Stimulated activated CD8-positive, alpha-beta memory T cell treated with anti-CD3 and anti-CD28 coated beads, Interleukin-4, amount 100 ng/mL, for 48 hours (primary cell): Measurements from ENCODE around the gene CIB4.

Experiments used
- DNase-seq: peaks from one replicate; pipeline ENCODE4 v3.0.0-alpha.2; 2020

The CIB4 gene

GRCh38 chr2:26540961-26541360 lies 100.2 kb downstream of the CIB4 start:
- DNase-seq, result no peak

- no peak for DNase-seq
Measured at GRCh38 chr2:26540306-26540705, 100.9 kb downstream of the CIB4 start.

- no peak for DNase-seq
Measured at GRCh38 chr2:26537826-26538475, 103.2 kb downstream of the CIB4 start.

- DNase-seq, result no peak
Measured at GRCh38 chr2:26537069-26537825, 103.9 kb downstream of the CIB4 start.

- no peak for DNase-seq
Measured at GRCh38 chr2:26536371-26537068, 104.6 kb downstream of the CIB4 start.

GRCh38 chr2:26535663-26536275 lies 105.4 kb downstream of the CIB4 start:
- DNase-seq, result no peak

- DNase-seq, result no peak
Measured at GRCh38 chr2:26534865-26535662, 106.1 kb downstream of the CIB4 start.

GRCh38 chr2:26534098-26534864 lies 106.9 kb downstream of the CIB4 start:
- DNase-seq, result no peak

GRCh38 chr2:26533661-26534060 lies 107.5 kb downstream of the CIB4 start:
- no peak for DNase-seq

- DNase-seq, result no peak
Measured at GRCh38 chr2:26532301-26533250, 108.6 kb downstream of the CIB4 start.
